SU-DHL-6 (cell line): ENCODE data around the gene EML6.

Experiments
- H2AFZ ChIP-seq: fragments of 200-600 bp; sonication (generic); 2 replicates; pipeline ENCODE4 v1.6.1; 2014; ENCODE audit warnings: low read depth, mild to moderate bottlenecking, moderate library complexity, mixed read lengths, antibody characterized with exemption, low read length; ENCODE audit not compliant: severe bottlenecking
- H3F3A ChIP-seq: fragments of 200-600 bp; shearing (Covaris generic); 2 replicates; pipeline ENCODE4 v1.6.0; 2016; ENCODE audit warnings: antibody characterized with exemption, mild to moderate bottlenecking; ENCODE audit not compliant: insufficient read depth
- H3K27ac ChIP-seq: fragments of 200-600 bp; sonication (generic); 2 replicates; pipeline ENCODE4 v1.5.1; 2016; ENCODE audit warnings: low read depth, mild to moderate bottlenecking, low read length, moderate library complexity, mixed read lengths
- H3K27me3 ChIP-seq: fragments of 200-600 bp; sonication (generic), shearing (Covaris generic); 2 replicates; pipeline ENCODE4 v1.6.0; 2014; ENCODE audit warnings: mild to moderate bottlenecking, low read length
- H3K36me3 ChIP-seq: fragments of 200-600 bp; sonication (generic); 2 replicates; pipeline ENCODE4 v1.6.1; 2014; ENCODE audit warnings: mild to moderate bottlenecking, low read length, mixed read lengths
- H3K4me2 ChIP-seq: fragments of 300-600, 200-600 bp; shearing (Covaris generic), sonication (generic); 2 replicates; pipeline ENCODE4 v1.6.0; 2014; ENCODE audit warnings: low read length, low read depth, mild to moderate bottlenecking; ENCODE audit not compliant: poor library complexity, severe bottlenecking
- H3K4me3 ChIP-seq: fragments of 200-600 bp; sonication (generic); 2 replicates; pipeline ENCODE4 v1.5.1; 2014; ENCODE audit warnings: antibody characterized with exemption, low read length, mild to moderate bottlenecking, mixed read lengths; ENCODE audit not compliant: insufficient read depth, poor library complexity, severe bottlenecking
- H3K79me2 ChIP-seq: fragments of 200-600 bp; sonication (generic); 2 replicates; pipeline ENCODE4 v1.6.1; 2014; ENCODE audit warnings: mild to moderate bottlenecking, low read length, moderate library complexity; ENCODE audit not compliant: insufficient read depth
- H3K9ac ChIP-seq: fragments of 200-600 bp; sonication (generic); 2 replicates; pipeline ENCODE4 v1.7.0; 2014; ENCODE audit warnings: mild to moderate bottlenecking, low read length
- H3K9me2 ChIP-seq: fragments of 200-600 bp; sonication (generic); replicated peaks from 2 replicates; pipeline ENCODE4 v1.6.1; 2014; ENCODE audit warnings: low read length; ENCODE audit not compliant: insufficient read depth
- H3K9me3 ChIP-seq: fragments of 200-600 bp; sonication (generic); 2 replicates; pipeline ENCODE4 v1.6.1; 2014; ENCODE audit warnings: low read length, mixed read lengths; ENCODE audit not compliant: insufficient read depth
- H4K20me1 ChIP-seq: fragments of 200-600 bp; sonication (generic); 2 replicates; pipeline ENCODE4 v1.6.1; 2014; ENCODE audit warnings: low read depth, mild to moderate bottlenecking, antibody characterized with exemption, low read length, moderate library complexity, mixed read lengths
- CTCF ChIP-seq: fragments of 200-600 bp; sonication (generic); IDR thresholded peaks from one replicate; pipeline ENCODE4 v1.5.1; 2017; ENCODE audit warnings: antibody characterized with exemption, mild to moderate bottlenecking, low read length, moderate library complexity; ENCODE audit not compliant: insufficient read depth, poor library complexity, severe bottlenecking
- EZH2phosphoT487 ChIP-seq: fragments of 200-600 bp; sonication (generic), shearing (Covaris generic); conservative IDR thresholded peaks from 2 replicates; pipeline ENCODE4 v1.6.1; 2018; ENCODE audit warnings: mild to moderate bottlenecking, antibody characterized with exemption, low read length, moderate library complexity, mixed read lengths

Gene EML6

DNA sequence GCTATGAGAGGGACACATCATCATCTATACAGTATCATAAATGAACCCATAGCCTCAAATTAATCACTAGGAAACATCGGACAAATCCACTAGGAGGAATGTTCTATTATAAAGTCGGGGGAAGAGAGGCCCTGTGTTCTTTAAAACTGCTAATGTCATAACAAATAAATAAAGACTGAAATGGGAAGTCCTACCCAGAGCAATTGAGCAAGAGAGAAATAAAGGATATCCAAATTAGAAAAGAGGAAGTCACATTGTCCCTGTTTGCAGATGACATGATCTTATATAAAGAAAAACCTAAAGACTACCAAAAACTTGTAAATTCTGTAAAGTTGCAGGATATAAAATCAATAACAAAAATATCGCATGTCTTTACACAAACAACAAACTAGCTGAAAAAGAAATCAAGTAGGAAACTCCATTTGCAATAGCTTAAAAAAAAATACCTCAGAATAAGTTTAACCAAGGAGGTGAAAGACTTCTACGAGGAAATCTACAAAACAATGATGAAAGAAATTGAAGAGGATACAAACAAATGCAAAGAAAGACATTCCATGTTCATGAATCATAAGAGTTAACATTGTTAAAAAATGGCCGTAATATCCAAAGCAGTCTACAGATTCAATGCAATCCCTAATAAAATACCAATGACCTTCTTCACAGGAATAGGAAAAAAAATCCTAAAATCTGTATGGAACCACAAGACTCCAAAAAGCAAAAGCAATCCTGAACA is 296.2 kb downstream of the EML6 start:
- no peaks in the 10 kb centered on the region for H3K9me2 ChIP-seq
- H3F3A ChIP-seq: peaks cover 24% of the 10 kb centered on the region
- no peak overlapping the region for H3K4me3 ChIP-seq
- no peaks in the 10 kb centered on the region for H3K9me3 ChIP-seq
- H3K27me3 ChIP-seq: no peaks in the 10 kb centered on the region
- H3K27ac ChIP-seq: no peak overlapping the region
- H3K9ac ChIP-seq: no peak overlapping the region
- H3K79me2 ChIP-seq: peaks cover 86% of the 10 kb centered on the region
- no peak overlapping the region for H3K4me2 ChIP-seq
- peaks cover 7% of the 10 kb centered on the region; the same call in 1 of the 2 replicates for H3K36me3 ChIP-seq
- peaks cover 22% of the 10 kb centered on the region; the same call in 1 of the 2 replicates for H4K20me1 ChIP-seq
- H2AFZ ChIP-seq: no peak overlapping the region
- TF ChIP-seq CTCF: no peak
- TF ChIP-seq EZH2phosphoT487: no peak
